KMS-11 (cell line): ENCODE measurements around the gene ZNF883.

Experiments used
- H2AFZ ChIP-seq: fragments of 200-600 bp; sonication (generic); 2 replicates; pipeline ENCODE4 v1.6.1; 2016; ENCODE audit warnings: antibody characterized with exemption, mixed run types, low read depth
- H3K27ac ChIP-seq: fragments of 200-600 bp; sonication (generic); 2 replicates; pipeline ENCODE4 v1.6.1; 2016; ENCODE audit warnings: mild to moderate bottlenecking, mixed run types
- H3K27me3 ChIP-seq: fragments of 200-600 bp; sonication (generic); 2 replicates; pipeline ENCODE4 v1.6.1; 2017; ENCODE audit warnings: mild to moderate bottlenecking, low read depth, mixed run types, moderate library complexity; ENCODE audit not compliant: insufficient read depth
- H3K36me3 ChIP-seq: fragments of 200-600 bp; sonication (generic); 2 replicates; pipeline ENCODE4 v1.6.1; 2017; ENCODE audit warnings: mild to moderate bottlenecking, mixed run types; ENCODE audit not compliant: insufficient read depth
- H3K4me1 ChIP-seq: fragments of 200-600 bp; sonication (generic); 2 replicates; pipeline ENCODE4 v1.6.1; 2016; ENCODE audit warnings: mild to moderate bottlenecking, low read depth, mixed run types; ENCODE audit not compliant: poor library complexity, severe bottlenecking
- H3K4me2 ChIP-seq: fragments of 200-600 bp; sonication (generic); 2 replicates; pipeline ENCODE4 v1.7.0; 2016; ENCODE audit warnings: mild to moderate bottlenecking, mixed run types
- H3K4me3 ChIP-seq: fragments of 200-600 bp; sonication (generic); IDR thresholded peaks from 2 replicates; pipeline ENCODE4 v1.6.1; 2017; ENCODE audit warnings: low read depth, low read length, mixed read lengths; ENCODE audit not compliant: insufficient read depth
- H3K79me2 ChIP-seq: fragments of 200-600 bp; sonication (generic); 2 replicates; pipeline ENCODE4 v1.6.1; 2016; ENCODE audit warnings: low read depth, mixed run types; ENCODE audit not compliant: insufficient read depth
- H3K9ac ChIP-seq: fragments of 200-600 bp; sonication (generic); 2 replicates; pipeline ENCODE4 v1.6.1; 2016; ENCODE audit warnings: mild to moderate bottlenecking, mixed run types
- H4K20me1 ChIP-seq: fragments of 200-600 bp; sonication (generic); 2 replicates; pipeline ENCODE4 v1.6.1; 2016; ENCODE audit warnings: mild to moderate bottlenecking, mixed run types; ENCODE audit not compliant: insufficient read depth
- CTCF ChIP-seq: fragments of 200-600 bp; sonication (generic); conservative IDR thresholded peaks from 2 replicates; pipeline ENCODE4 v1.6.1; 2017; ENCODE audit warnings: low read depth, mild to moderate bottlenecking, antibody characterized with exemption, low read length, moderate library complexity, mixed read lengths

Gene ZNF883

DNA sequence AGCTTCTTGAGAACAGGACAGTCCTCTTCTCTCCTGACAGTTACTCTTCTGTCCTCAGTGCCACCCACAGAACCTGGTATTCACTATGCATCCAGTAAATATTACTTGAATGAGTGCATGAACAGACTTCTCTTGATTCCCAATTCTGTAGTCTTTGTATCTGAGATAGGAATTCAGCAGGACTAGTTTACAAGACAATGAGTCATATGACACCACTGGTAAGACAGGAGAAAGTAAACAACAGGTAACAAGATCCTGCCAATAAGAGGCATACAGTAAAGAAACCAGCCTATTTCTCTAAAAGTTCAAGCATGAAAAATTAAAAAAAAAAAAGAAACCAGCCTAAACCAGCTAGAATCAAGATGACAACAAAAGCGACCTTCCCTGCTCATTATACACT is 6.2 kb downstream of the ZNF883 start:
- H3K9ac ChIP-seq, result no peak overlapping the region
- H2AFZ ChIP-seq, result no peak overlapping the region
- no peak overlapping the region for H3K27ac ChIP-seq
- H4K20me1 ChIP-seq, result no peaks in the 10 kb centered on the region
- no peak overlapping the region for H3K4me2 ChIP-seq
- no peak overlapping the region for H3K4me3 ChIP-seq
- no peaks in the 10 kb centered on the region for H3K4me1 ChIP-seq
- H3K36me3 ChIP-seq, result no peaks in the 10 kb centered on the region
- no peaks in the 10 kb centered on the region for H3K27me3 ChIP-seq
- no peaks in the 10 kb centered on the region for H3K79me2 ChIP-seq
- no peak for TF ChIP-seq CTCF

GRCh38 chr9:112997236-112997941 is 14.6 kb downstream of the ZNF883 start:
- Histone ChIP-seq H2AFZ (no peak overlapping the region), H4K20me1 (no peaks in the 10 kb centered on the region), H3K27me3 (no peaks in the 10 kb centered on the region), H3K27ac (no peak overlapping the region), H3K79me2 (no peaks in the 10 kb centered on the region), H3K4me1 (no peaks in the 10 kb centered on the region), H3K4me3 (no peak overlapping the region), H3K36me3 (no peaks in the 10 kb centered on the region), H3K4me2 (no peak overlapping the region), H3K9ac (no peak overlapping the region)
- no peak for TF ChIP-seq CTCF

DNA sequence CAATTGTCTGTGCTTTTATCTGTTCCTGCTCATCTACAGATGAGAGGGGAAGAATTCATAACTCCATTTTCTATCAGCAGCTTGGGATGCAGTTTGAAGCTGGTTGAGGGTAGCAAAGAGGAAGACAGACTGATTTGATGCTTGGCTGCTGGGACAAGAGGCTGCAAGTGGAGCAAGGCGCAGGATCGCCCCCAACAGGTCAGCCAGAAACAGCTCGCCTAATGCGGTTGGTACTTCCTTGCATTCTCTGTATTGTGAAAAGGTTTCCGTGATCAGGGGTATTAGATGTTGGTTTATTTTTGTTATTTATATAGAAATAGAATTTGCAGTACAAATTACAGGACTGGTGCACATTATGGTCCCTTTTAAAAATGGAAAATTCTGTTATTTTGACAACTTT is 40.6 kb downstream of the ZNF883 start:
- no peak overlapping the region for H3K27ac ChIP-seq

GRCh38 chr9:112970939-112971338 is 41.1 kb downstream of the ZNF883 start:
- H3K4me2 ChIP-seq, result no peak overlapping the region
- no peaks in the 10 kb centered on the region for H3K4me1 ChIP-seq
- H3K36me3 ChIP-seq, result no peaks in the 10 kb centered on the region
- no peaks in the 10 kb centered on the region for H3K79me2 ChIP-seq
- H2AFZ ChIP-seq, result no peak overlapping the region
- no peaks in the 10 kb centered on the region for H4K20me1 ChIP-seq
- no peak for TF ChIP-seq CTCF
- H3K9ac ChIP-seq, result no peak overlapping the region
- H3K27ac ChIP-seq, result no peak overlapping the region
- H3K27me3 ChIP-seq, result no peaks in the 10 kb centered on the region
- no peak overlapping the region for H3K4me3 ChIP-seq

More for the DNA sequence above, 40.6 kb downstream of the ZNF883 start:
- H2AFZ ChIP-seq, result no peak overlapping the region
- no peak overlapping the region for H3K4me2 ChIP-seq
- no peak overlapping the region for H3K9ac ChIP-seq
- no peaks in the 10 kb centered on the region for H3K4me1 ChIP-seq
- no peak overlapping the region for H3K4me3 ChIP-seq
- no peaks in the 10 kb centered on the region for H4K20me1 ChIP-seq
- H3K79me2 ChIP-seq, result no peaks in the 10 kb centered on the region
- no peaks in the 10 kb centered on the region for H3K36me3 ChIP-seq
- H3K27me3 ChIP-seq, result no peaks in the 10 kb centered on the region
- TF ChIP-seq CTCF, result 0 out of 2 replicates have a peak, but pooled peaks have one; percentile 31
